K562 (cell line): ENCODE data around the gene IL4R.

Experiments
- BACH1 ChIP-seq: fragments of 200-800 bp; sonication (Bioruptor generic); IDR thresholded peaks from 2 replicates; pipeline ENCODE4 v1.6.1; 2016; ENCODE audit warnings: missing genetic modification characterization, missing compliant biosample characterization
- CBX5 ChIP-seq: IDR thresholded peaks from 2 replicates; pipeline ENCODE4 v1.6.1; 2014; ENCODE audit warnings: low read depth, borderline replicate concordance
- DMBX1 ChIP-seq: fragments of 250-450 bp; sonication (Bioruptor Pico); IDR thresholded peaks from 2 replicates; pipeline ENCODE4 v1.8.0; 2022; ENCODE audit warnings: inconsistent platforms, mild to moderate bottlenecking, moderate library complexity, borderline replicate concordance
- TF ChIP-seq, protein P1 (sequence below), 2 experiments: fragments of 450-650 bp; IDR thresholded peaks; 2 replicates each; pipeline ENCODE4 v1.6.1; 2016

DNA sequence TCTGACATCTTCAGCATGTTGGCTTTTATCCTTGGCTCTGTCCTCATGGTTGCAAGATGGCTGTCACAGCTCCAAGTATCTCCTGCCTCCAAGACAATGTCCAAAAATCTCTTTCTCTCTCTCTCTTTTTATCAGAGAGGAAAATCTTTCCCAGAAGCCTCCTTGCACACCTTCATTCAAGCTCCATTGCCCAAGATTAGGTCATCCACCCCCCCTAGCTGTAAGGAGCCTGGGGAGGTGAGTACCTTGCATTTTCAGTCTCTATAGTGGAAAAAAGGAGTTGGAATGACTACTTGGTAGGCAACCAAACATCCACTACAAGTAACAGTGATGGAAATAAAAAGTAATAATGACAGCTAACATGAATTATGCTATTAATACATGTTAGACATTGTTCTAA is 23.2 kb upstream of the IL4R start:
- no peak for TF ChIP-seq DMBX1 (CRISPR knock-in tag)
- TF ChIP-seq CBX5: no peak
- no peak for TF ChIP-seq BACH1 (tag)
- TF ChIP-seq, protein P1, sequence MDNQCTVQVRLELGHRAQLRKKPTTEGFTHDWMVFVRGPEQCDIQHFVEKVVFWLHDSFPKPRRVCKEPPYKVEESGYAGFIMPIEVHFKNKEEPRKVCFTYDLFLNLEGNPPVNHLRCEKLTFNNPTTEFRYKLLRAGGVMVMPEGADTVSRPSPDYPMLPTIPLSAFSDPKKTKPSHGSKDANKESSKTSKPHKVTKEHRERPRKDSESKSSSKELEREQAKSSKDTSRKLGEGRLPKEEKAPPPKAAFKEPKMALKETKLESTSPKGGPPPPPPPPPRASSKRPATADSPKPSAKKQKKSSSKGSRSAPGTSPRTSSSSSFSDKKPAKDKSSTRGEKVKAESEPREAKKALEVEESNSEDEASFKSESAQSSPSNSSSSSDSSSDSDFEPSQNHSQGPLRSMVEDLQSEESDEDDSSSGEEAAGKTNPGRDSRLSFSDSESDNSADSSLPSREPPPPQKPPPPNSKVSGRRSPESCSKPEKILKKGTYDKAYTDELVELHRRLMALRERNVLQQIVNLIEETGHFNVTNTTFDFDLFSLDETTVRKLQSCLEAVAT (IDR thresholded peaks at IDR 0.05): no peak
